Activated B cell treated with CpG ODN at 0.5 μM for 24 hours (primary cell): ENCODE data around the gene KCNJ6. TPM values are rescaled to one million over a fixed set of nuclear protein-coding genes. Genes with fewer than 3 reads are reported as not detected.

Experiments used
- ATAC-seq: fragments of 200-7000 bp; cut with Tn5 transposase; one replicate; pipeline ENCODE4 v1.10.0; 2021; ENCODE audit warnings: low read depth, mild to moderate bottlenecking, moderate library complexity
- CTCF ChIA-PET: fragments of 350-600 bp; sonication (Branson Sonifier 250); formaldehyde crosslinking; loops from one replicate; lab custom pipeline; 2021; ENCODE audit warnings: antibody characterized with exemption; lab: Charles Lee
- POLR2A ChIA-PET: fragments of 350-600 bp; sonication (Branson Sonifier 250); formaldehyde crosslinking; loops from one replicate; lab custom pipeline; 2021; ENCODE audit warnings: antibody characterized with exemption; lab: Charles Lee
- DNase-seq: peaks from one replicate; pipeline ENCODE4 v3.0.0; 2022
- H3K27ac Mint-ChIP-seq: one replicate; pipeline ENCODE4 v1.8.0; 2020; ENCODE audit warnings: mixed read lengths
- H3K27me3 Mint-ChIP-seq: one replicate; pipeline ENCODE4 v1.8.0; 2021; ENCODE audit warnings: mixed read lengths
- H3K36me3 Mint-ChIP-seq: one replicate; pipeline ENCODE4 v1.8.0; 2021; ENCODE audit warnings: low read depth, mixed read lengths
- H3K4me1 Mint-ChIP-seq: one replicate; pipeline ENCODE4 v1.8.0; 2021; ENCODE audit warnings: mixed read lengths
- H3K4me3 Mint-ChIP-seq: one replicate; pipeline ENCODE4 v1.8.0; 2020; ENCODE audit warnings: mild to moderate bottlenecking, mixed read lengths
- H3K9me3 Mint-ChIP-seq: one replicate; pipeline ENCODE4 v1.8.0; 2020; ENCODE audit warnings: mixed read lengths
- intact Hi-C: fragments of 100-400 bp; cut with micrococcal nuclease; formaldehyde crosslinking; loops from one replicate; pipeline ENCODE4 v1.15.1; 2024
- total RNA-seq: library from RNA; stranded (reverse); gene quantifications from 2 replicates; pipeline ENCODE4 v1.2.3, GENCODE V29; 2022
- TF ChIP-seq, protein P1 (sequence below): fragments of 200-600 bp; IDR thresholded peaks from one replicate; pipeline ENCODE4 v1.8.0; 2022; ENCODE audit warnings: antibody characterized with exemption, mild to moderate bottlenecking

KCNJ6 gene
- total RNA-seq, 1 donor from 2014 or later, result not detected

DNA sequence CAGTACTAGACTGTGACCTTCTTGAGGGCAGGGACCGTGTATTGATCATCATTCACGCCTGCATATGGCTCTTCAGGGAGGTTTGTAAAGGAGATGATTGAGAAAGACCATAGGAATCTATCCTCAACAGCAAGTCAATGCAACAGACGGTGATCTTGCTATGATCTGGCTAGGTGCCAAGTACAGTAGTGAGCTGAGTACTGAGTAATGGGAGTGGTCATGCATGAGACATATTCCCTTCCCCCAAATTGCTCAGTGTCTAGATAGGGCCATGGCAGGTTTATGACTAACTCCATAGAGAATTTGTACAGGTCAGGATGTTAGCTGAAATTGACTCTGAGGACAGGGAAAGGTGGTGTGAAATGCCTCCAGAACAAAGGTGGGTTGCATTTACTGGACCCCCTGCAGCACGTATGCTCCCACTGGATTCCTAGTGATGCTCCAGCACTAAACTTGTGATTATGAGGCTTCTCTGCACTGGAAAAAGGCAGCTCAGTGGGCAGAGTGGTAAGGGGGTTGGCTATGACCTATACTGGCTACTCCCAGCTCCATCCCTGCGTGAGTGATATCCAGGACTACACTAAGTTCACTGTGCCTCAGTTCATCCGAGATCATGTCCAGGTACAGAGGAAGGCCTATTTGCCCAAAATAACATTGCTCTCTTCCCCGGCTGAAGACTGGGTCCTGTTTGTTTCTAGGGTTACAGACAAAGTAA lies 37.2 kb downstream of the KCNJ6 start:
- no peaks in the 10 kb centered on the region for H3K36me3 Mint-ChIP-seq
- no peak overlapping the region for H3K4me3 Mint-ChIP-seq
- intact Hi-C loops, result no loop called here
- CTCF ChIA-PET, result no interaction called here
- no peak overlapping the region for H3K27ac Mint-ChIP-seq
- no peaks in the 10 kb centered on the region for H3K27me3 Mint-ChIP-seq
- no peaks in the 10 kb centered on the region for H3K4me1 Mint-ChIP-seq
- POLR2A ChIA-PET, result no interaction called here
- TF ChIP-seq, protein P1, sequence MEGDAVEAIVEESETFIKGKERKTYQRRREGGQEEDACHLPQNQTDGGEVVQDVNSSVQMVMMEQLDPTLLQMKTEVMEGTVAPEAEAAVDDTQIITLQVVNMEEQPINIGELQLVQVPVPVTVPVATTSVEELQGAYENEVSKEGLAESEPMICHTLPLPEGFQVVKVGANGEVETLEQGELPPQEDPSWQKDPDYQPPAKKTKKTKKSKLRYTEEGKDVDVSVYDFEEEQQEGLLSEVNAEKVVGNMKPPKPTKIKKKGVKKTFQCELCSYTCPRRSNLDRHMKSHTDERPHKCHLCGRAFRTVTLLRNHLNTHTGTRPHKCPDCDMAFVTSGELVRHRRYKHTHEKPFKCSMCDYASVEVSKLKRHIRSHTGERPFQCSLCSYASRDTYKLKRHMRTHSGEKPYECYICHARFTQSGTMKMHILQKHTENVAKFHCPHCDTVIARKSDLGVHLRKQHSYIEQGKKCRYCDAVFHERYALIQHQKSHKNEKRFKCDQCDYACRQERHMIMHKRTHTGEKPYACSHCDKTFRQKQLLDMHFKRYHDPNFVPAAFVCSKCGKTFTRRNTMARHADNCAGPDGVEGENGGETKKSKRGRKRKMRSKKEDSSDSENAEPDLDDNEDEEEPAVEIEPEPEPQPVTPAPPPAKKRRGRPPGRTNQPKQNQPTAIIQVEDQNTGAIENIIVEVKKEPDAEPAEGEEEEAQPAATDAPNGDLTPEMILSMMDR, result no peak
- H3K9me3 Mint-ChIP-seq, result no peaks in the 10 kb centered on the region
- no peak for DNase-seq
- no peak for ATAC-seq

DNA sequence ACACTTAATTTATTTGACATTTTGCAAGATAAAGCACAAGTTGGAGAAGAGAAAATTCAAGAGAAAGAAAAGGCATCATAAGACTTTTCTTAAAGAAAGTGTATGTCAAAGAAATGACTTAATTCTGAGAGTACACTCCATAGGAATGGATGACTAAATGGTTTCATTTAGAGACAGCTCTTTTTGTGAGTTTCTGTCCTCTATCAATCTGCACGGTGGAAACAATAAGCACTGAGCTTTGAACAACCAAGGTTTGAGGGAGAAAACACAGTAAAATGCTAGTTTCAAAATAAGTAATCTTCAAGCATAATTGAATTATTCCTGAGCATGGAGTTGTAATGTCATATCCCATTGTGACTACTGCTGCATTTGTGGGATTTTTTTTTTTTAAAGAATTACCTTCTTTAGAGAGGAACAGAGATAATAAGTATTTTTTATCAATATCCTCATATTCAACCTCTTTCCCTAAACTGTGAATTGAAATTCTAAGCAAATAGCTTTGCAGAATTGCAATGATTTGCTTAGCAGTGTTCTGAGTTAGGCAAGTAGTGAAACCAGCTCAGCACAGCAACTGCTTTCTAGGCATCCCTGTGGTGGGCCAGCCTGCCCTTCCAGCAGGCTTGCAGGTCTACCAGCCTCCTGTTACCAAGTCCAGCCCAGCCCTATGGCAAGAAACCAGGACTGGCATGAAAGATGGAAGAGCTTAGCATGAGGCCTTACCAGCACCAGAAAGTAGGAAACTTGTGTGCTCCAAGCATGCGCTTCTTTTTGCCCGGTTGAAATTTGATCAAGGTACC lies 38.2 kb downstream of the KCNJ6 start:
- no peak overlapping the region for H3K27ac Mint-ChIP-seq
- H3K27me3 Mint-ChIP-seq, result no peaks in the 10 kb centered on the region
- POLR2A ChIA-PET, result no interaction called here
- H3K4me1 Mint-ChIP-seq, result no peaks in the 10 kb centered on the region
- no peaks in the 10 kb centered on the region for H3K36me3 Mint-ChIP-seq
- intact Hi-C loops, result no loop called here
- ATAC-seq (no peak), DNase-seq (no peak)
- H3K4me3 Mint-ChIP-seq, result no peak overlapping the region
- H3K9me3 Mint-ChIP-seq, result no peaks in the 10 kb centered on the region
- TF ChIP-seq, protein P1, result no peak
- CTCF ChIA-PET, result no interaction called here

DNA sequence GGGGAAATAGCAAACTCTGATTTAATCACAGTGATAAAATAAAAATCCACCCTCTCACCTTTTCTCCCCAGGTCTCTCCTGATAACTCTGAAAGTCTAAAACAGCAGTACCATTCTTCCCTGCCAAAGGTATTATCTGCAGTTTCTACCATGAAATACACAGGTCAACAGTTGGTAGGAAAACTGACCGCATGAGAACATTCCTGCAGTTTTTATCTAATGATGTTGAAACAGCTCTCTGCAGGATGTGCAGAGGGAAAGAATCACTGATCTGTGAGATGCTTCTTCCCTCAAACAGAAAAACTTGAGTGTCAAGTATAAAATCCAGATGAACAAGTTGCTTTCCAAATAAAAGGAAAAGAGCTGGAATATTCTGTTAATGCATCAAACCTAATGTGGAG lies 39.1 kb downstream of the KCNJ6 start:
- ATAC-seq (no peak), DNase-seq (no peak)
- no peaks in the 10 kb centered on the region for H3K36me3 Mint-ChIP-seq
- no peaks in the 10 kb centered on the region for H3K27me3 Mint-ChIP-seq
- POLR2A ChIA-PET, result no interaction called here
- TF ChIP-seq, protein P1, result no peak
- intact Hi-C loops, result no loop called here
- CTCF ChIA-PET, result no interaction called here
- no peaks in the 10 kb centered on the region for H3K9me3 Mint-ChIP-seq
- no peak overlapping the region for H3K27ac Mint-ChIP-seq
- no peaks in the 10 kb centered on the region for H3K4me1 Mint-ChIP-seq
- no peak overlapping the region for H3K4me3 Mint-ChIP-seq

DNA sequence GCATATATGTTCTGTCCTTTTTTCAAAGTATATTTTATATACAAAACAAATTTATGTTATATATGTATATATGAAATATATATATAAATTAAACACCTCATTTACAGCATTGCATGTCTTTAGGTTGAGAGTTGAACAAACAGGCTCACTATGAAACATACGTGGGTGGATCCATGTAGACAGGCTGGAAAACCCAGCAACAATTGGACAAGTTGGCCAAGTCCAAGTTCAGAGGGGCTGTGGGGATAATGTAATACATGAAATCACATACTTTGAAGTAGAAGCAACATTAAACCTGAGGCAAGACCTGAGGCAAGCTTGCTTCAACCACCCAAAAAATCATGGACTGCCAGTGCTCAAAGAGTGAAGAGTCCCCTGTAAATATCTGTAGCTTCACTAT lies 39.7 kb downstream of the KCNJ6 start:
- Mint-ChIP-seq H3K36me3 (no peaks in the 10 kb centered on the region), H3K4me1 (no peaks in the 10 kb centered on the region), H3K9me3 (no peaks in the 10 kb centered on the region), H3K4me3 (no peak overlapping the region), H3K27ac (no peak overlapping the region), H3K27me3 (no peaks in the 10 kb centered on the region)
- ChIA-PET POLR2A (no interaction called here), CTCF (no interaction called here)
- ATAC-seq (no peak), DNase-seq (no peak)
- TF ChIP-seq, protein P1, result no peak
- intact Hi-C loops, result no loop called here
